ENCODE data around the gene TSPAN33.
"Not testable (repeated sequence)": the region's sequence is repeated elsewhere in the genome, so short reads cannot be mapped to it uniquely, and the experiment has no call there.

Gene TSPAN33

GRCh38 chr7:129209067-129209926 lies 64.8 kb downstream of the TSPAN33 start:
- DNase-seq: no peak

GRCh38 chr7:129210256-129210988 lies 65.9 kb downstream of the TSPAN33 start:
- DNase-seq: peak; percentile 68

GRCh38 chr7:129210989-129211312 lies 66.4 kb downstream of the TSPAN33 start:
- no peak for DNase-seq

- DNase-seq: no peak
These were observed 67.6 kb downstream of the TSPAN33 start for GRCh38 chr7:129212126-129212525.

GRCh38 chr7:129212596-129212995 lies 68.1 kb downstream of the TSPAN33 start:
- no peak for DNase-seq

GRCh38 chr7:129213828-129214227 lies 69.3 kb downstream of the TSPAN33 start:
- no peak for DNase-seq

- DNase-seq: not testable (repeated sequence)
These were observed 71.2 kb downstream of the TSPAN33 start for GRCh38 chr7:129215691-129216090.

- not testable (repeated sequence) for DNase-seq
These were observed 71.7 kb downstream of the TSPAN33 start for GRCh38 chr7:129216101-129216715.

- DNase-seq: not testable (repeated sequence)
These were observed 72.4 kb downstream of the TSPAN33 start for GRCh38 chr7:129216821-129217416.

GRCh38 chr7:129218514-129219062 lies 74.1 kb downstream of the TSPAN33 start:
- peak; percentile 75 for DNase-seq

GRCh38 chr7:129219166-129219565 lies 74.7 kb downstream of the TSPAN33 start:
- not testable (repeated sequence) for DNase-seq
